Stimulated activated CD8-positive, alpha-beta memory T cell treated with anti-CD3 and anti-CD28 coated beads, Interleukin-12 subunit alpha, Interleukin-12 subunit beta, amount 100 ng/mL, for 1 hour (primary cell): ENCODE data around the gene PRDM16.

Experiments
- DNase-seq: peaks from one replicate; pipeline ENCODE4 v3.0.0-alpha.2; 2020; ENCODE audit warnings: low read depth

PRDM16 gene

GRCh38 chr1:3451994-3452865 lies 383.2 kb downstream of the PRDM16 start:
- DNase-seq = no peak

GRCh38 chr1:3452866-3453175 lies 383.8 kb downstream of the PRDM16 start:
- no peak for DNase-seq

- DNase-seq = peak; percentile 45
These were observed 384.3 kb downstream of the PRDM16 start for GRCh38 chr1:3453203-3453761.

GRCh38 chr1:3453891-3454810 lies 385.1 kb downstream of the PRDM16 start, which contains the start of gene ARHGEF16:
Gene ARHGEF16, plus strand, starts transcription at chr1:3454665. Its CDS starts 8,420 bp downstream, at chr1:3463085.
- no peak for DNase-seq

- DNase-seq = no peak
These were observed 386.0 kb downstream of the PRDM16 start for GRCh38 chr1:3454811-3455618.

- DNase-seq = no peak
These were observed 386.9 kb downstream of the PRDM16 start for GRCh38 chr1:3455670-3456448.

- DNase-seq = no peak
These were observed 387.5 kb downstream of the PRDM16 start for GRCh38 chr1:3456449-3456963.

- DNase-seq = no peak
These were observed 388.2 kb downstream of the PRDM16 start for GRCh38 chr1:3456964-3457909.

GRCh38 chr1:3457910-3458883 lies 389.2 kb downstream of the PRDM16 start:
- no peak for DNase-seq

GRCh38 chr1:3459051-3459908 lies 390.3 kb downstream of the PRDM16 start:
- no peak for DNase-seq

GRCh38 chr1:3459940-3460671 lies 391.1 kb downstream of the PRDM16 start:
- no peak for DNase-seq

GRCh38 chr1:3460672-3461131 lies 391.7 kb downstream of the PRDM16 start:
- no peak for DNase-seq

- no peak for DNase-seq
These were observed 392.4 kb downstream of the PRDM16 start for GRCh38 chr1:3461238-3461933.

- no peak for DNase-seq
These were observed 392.9 kb downstream of the PRDM16 start for GRCh38 chr1:3461934-3462275.

- no peak for DNase-seq
These were observed 393.5 kb downstream of the PRDM16 start for GRCh38 chr1:3462356-3463012.

GRCh38 chr1:3463013-3463385 lies 394.0 kb downstream of the PRDM16 start:
- DNase-seq = no peak
